Measurements from ENCODE around the gene CDH2.

DNA sequence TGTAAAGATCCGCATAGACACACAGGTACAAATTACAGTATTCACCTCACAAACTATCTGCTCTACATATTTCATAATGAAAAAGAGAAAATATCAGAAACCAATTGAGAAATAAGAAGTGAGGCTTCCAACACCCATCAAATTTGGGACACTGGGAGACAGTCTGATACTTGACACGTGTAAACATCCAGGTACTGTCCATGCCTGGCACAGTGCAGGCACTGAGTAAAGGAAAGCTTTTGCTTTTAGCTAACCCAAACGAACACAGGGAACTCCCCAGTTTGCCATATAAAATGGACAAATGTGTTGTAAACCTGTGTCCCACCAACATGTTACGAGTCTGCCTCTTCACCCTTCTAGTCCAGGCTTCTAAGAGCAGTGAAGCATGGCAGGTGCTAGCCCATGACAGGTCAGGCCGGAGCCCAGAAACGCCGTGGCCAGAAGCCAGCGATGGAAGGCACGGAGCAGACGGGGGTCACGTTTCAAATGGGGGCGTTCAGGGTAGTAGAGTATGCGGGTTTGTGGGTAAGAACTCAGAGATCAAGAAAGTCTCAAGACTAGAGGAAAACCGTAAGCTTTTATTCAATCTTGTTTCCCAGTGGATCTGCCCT lies 27.0 kb downstream of the CDH2 start:
- TF ChIP-seq EP300 (IDR thresholded peaks at IDR 0.05) (no peak), POLR2A (IDR thresholded peaks at IDR 0.05) (no peak)
- TF ChIP-seq, protein P1, sequence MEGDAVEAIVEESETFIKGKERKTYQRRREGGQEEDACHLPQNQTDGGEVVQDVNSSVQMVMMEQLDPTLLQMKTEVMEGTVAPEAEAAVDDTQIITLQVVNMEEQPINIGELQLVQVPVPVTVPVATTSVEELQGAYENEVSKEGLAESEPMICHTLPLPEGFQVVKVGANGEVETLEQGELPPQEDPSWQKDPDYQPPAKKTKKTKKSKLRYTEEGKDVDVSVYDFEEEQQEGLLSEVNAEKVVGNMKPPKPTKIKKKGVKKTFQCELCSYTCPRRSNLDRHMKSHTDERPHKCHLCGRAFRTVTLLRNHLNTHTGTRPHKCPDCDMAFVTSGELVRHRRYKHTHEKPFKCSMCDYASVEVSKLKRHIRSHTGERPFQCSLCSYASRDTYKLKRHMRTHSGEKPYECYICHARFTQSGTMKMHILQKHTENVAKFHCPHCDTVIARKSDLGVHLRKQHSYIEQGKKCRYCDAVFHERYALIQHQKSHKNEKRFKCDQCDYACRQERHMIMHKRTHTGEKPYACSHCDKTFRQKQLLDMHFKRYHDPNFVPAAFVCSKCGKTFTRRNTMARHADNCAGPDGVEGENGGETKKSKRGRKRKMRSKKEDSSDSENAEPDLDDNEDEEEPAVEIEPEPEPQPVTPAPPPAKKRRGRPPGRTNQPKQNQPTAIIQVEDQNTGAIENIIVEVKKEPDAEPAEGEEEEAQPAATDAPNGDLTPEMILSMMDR (IDR thresholded peaks at IDR 0.05) = no peak

Measured in suprapubic skin (tissue), 3 donors.